ENCODE results near the gene SEPTIN3. TPM values are rescaled to one million over a fixed set of nuclear protein-coding genes. Genes with fewer than 3 reads are reported as not detected.
A peak's percentile ranks its signal among the peaks of the same experiment; 100 is the strongest.

The SEPTIN3 gene
- total RNA-seq, 4 donors from 2014 or later: 24.3 to 37.9 (median 32.8) TPM

GRCh38 chr22:41995211-41995610 is 26.0 kb downstream of the SEPTIN3 start:
- TF ChIP-seq CTCF (IDR thresholded peaks at IDR 0.05) (no peak), POLR2A (IDR thresholded peaks at IDR 0.05) (no peak), EP300 (IDR thresholded peaks at IDR 0.05) (no peak)
- DNase-seq (ENCODE audit: low spot score in 2 of 2): no peak

DNA sequence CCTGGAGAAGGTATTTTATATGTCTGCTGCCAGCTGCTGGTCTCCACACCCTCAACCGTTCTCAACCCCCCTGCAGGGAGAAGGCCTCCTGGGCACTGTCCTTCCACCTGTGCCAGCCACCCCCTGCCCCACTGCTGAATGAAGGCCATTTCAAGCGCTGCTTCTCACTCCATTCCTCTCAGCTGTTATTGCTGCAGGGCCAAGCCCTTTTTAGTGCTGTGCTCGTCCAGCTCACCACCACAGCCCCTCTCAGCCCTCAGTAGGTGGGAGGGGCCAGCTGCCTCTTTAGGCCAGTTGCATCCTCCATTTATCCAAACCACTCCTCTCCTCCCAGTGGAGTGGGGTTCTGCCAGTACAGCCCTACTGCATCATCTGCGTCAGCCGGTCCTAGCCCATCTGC is 27.6 kb downstream of the SEPTIN3 start:
- Histone ChIP-seq H3K27ac (no peak overlapping the region), H3K9me3 (peaks cover 0 to 5% (median 0%) of the 10 kb centered on the region in 4 donors), H3K36me3 (peaks cover 0 to 43% (median 0%) of the 10 kb centered on the region in 3 donors), H3K4me1 (peaks cover 0 to 12% (median 4%) of the 10 kb centered on the region in 4 donors), H3K4me3 (no peak overlapping the region), H3K27me3 (no peaks in the 10 kb centered on the region)
- 74 to 75% methylated on average over 5 of the region's 5 CpGs for WGBS, 2 donors
- no peak for DNase-seq (ENCODE audit: low spot score in 2 of 2)
- no peak for TF ChIP-seq EP300 (IDR thresholded peaks at IDR 0.05)
- no peak for TF ChIP-seq CTCF (IDR thresholded peaks at IDR 0.05)
- no peak for TF ChIP-seq POLR2A (IDR thresholded peaks at IDR 0.05)

More at GRCh38 chr22:41995211-41995610, 26.0 kb downstream of the SEPTIN3 start:
- H3K4me3 ChIP-seq: no peak overlapping the region
- H3K36me3 ChIP-seq: peaks cover 0 to 40% (median 0%) of the 10 kb centered on the region in 3 donors
- H3K27me3 ChIP-seq: no peaks in the 10 kb centered on the region
- H3K9me3 ChIP-seq: no peaks in the 10 kb centered on the region
- WGBS, 2 donors: 65 to 70% methylated on average over 3 of the region's 3 CpGs
- no peak overlapping the region for H3K27ac ChIP-seq
- H3K4me1 ChIP-seq: peaks cover 0 to 12% (median 4%) of the 10 kb centered on the region in 4 donors

GRCh38 chr22:41998361-41999261 is 29.4 kb downstream of the SEPTIN3 start, which contains the start of gene WBP2NL:
Gene WBP2NL (plus strand): TSS chr22:41998788. CDS start chr22:41998819, 31 bp downstream.
- no peak for TF ChIP-seq CTCF (IDR thresholded peaks at IDR 0.05)
- peak; percentile 11 to 62 for TF ChIP-seq POLR2A (IDR thresholded peaks at IDR 0.05)
- peak; percentile 49 to 72 for TF ChIP-seq EP300 (IDR thresholded peaks at IDR 0.05)
- H3K27ac ChIP-seq: peak within 1 kb of the TSS; percentile 36 to 74 (median 66)
- H3K4me3 ChIP-seq: peak within 1 kb of the TSS; percentile 30 to 56 (median 46)
- no peaks in the 10 kb centered on the region for H3K27me3 ChIP-seq
- WGBS, 2 donors: 43 to 48% methylated on average over 62 to 70 of the region's 71 CpGs
- H3K4me1 ChIP-seq: peaks cover 0 to 12% (median 4%) of the 10 kb centered on the region in 4 donors
- peaks cover 0 to 14% (median 0%) of the 10 kb centered on the region in 4 donors for H3K9me3 ChIP-seq
- peak; percentile 54 to 67 for DNase-seq (ENCODE audit: low spot score in 2 of 2)
- H3K36me3 ChIP-seq: peaks cover 0 to 29% (median 0%) of the 10 kb centered on the region in 3 donors

DNA sequence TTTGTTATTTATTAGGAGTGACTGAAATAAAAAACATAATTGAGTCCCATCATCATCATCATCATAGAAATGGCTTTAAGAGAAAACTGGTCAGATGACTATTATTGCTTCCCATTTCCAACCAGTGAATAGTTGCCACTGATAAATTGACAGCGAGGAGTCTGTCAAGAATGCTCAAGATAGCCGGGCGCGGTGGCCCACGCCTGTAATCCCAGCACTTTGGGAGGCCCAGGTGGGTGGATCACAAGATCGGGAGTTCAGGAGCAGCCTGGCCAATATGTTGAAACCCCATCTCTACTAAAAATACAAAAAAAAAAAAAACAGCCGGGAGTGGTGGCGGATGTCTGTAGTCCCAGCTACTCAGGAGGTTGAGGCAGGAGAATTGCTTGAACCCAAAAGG is 31.2 kb downstream of the SEPTIN3 start:
- DNase-seq (ENCODE audit: low spot score in 2 of 2): no peak
- H3K27ac ChIP-seq: no peak overlapping the region
- H3K27me3 ChIP-seq: no peaks in the 10 kb centered on the region
- peaks cover 0 to 12% (median 4%) of the 10 kb centered on the region in 4 donors for H3K4me1 ChIP-seq
- H3K9me3 ChIP-seq: peaks cover 0 to 29% (median 0%) of the 10 kb centered on the region in 4 donors
- 94 to 96% methylated on average over 8 of the region's 8 CpGs for WGBS, 2 donors
- H3K4me3 ChIP-seq: no peak overlapping the region
- peaks cover 0 to 15% (median 0%) of the 10 kb centered on the region in 3 donors for H3K36me3 ChIP-seq
- no peak for TF ChIP-seq CTCF (IDR thresholded peaks at IDR 0.05)
- no peak for TF ChIP-seq EP300 (IDR thresholded peaks at IDR 0.05)
- TF ChIP-seq POLR2A (IDR thresholded peaks at IDR 0.05): no peak

GRCh38 chr22:42001121-42001520 is 31.9 kb downstream of the SEPTIN3 start:
- DNase-seq (ENCODE audit: low spot score in 2 of 2): no peak
- Histone ChIP-seq H3K9me3 (peaks cover 0 to 36% (median 0%) of the 10 kb centered on the region in 4 donors), H3K27me3 (no peaks in the 10 kb centered on the region), H3K27ac (no peak overlapping the region), H3K4me3 (no peak overlapping the region), H3K36me3 (peaks cover 0 to 12% (median 0%) of the 10 kb centered on the region in 3 donors), H3K4me1 (peaks cover 0 to 12% (median 4%) of the 10 kb centered on the region in 4 donors)
- 72 to 79% methylated on average over 8 of the region's 8 CpGs for WGBS, 2 donors
- no peak for TF ChIP-seq POLR2A (IDR thresholded peaks at IDR 0.05)
- no peak for TF ChIP-seq EP300 (IDR thresholded peaks at IDR 0.05)
- no peak for TF ChIP-seq CTCF (IDR thresholded peaks at IDR 0.05)

Data from tibial nerve (tissue), 4 donors.